HFFc6 (cell line): ENCODE data around the gene AGAP3. TPM values are rescaled to one million over a fixed set of nuclear protein-coding genes. Genes with fewer than 3 reads are reported as not detected.

ENCODE experiments used
- DNase-seq: peaks from one replicate; pipeline ENCODE4 v3.0.0-alpha.2; 2018
- H3K27ac Mint-ChIP-seq: 2 replicates; pipeline ENCODE4 v1.8.0; 2020; ENCODE audit warnings: mild to moderate bottlenecking, mixed read lengths
- H3K27me3 Mint-ChIP-seq: 2 replicates; pipeline ENCODE4 v1.8.0; 2021; ENCODE audit warnings: mild to moderate bottlenecking, moderate library complexity, mixed read lengths; ENCODE audit not compliant: insufficient read depth
- H3K36me3 Mint-ChIP-seq: 2 replicates; pipeline ENCODE4 v1.8.0; 2021; ENCODE audit warnings: low read depth, mixed read lengths
- H3K4me1 Mint-ChIP-seq: 2 replicates; pipeline ENCODE4 v1.8.0; 2020; ENCODE audit warnings: low read depth, mixed read lengths
- H3K4me3 Mint-ChIP-seq: 2 replicates; pipeline ENCODE4 v1.8.0; 2020; ENCODE audit warnings: mild to moderate bottlenecking, moderate library complexity, mixed read lengths
- H3K9me3 Mint-ChIP-seq: 2 replicates; pipeline ENCODE4 v1.8.0; 2020; ENCODE audit warnings: mild to moderate bottlenecking, mixed read lengths
- total RNA-seq, 6 experiments: library from RNA; stranded (reverse); fragmentation: NEBNext Ultra II Directional; extraction: Animal tissue kit (Norgen Biotek cat#: 25700); gene quantifications; 2 replicates in 1 of 6; 3 replicates in 5 of 6; pipeline ENCODE4 v1.2.3, GENCODE V29; 2021
- TF ChIP-seq, protein P1 (sequence below): fragments of 200-600 bp; sonication (generic); IDR thresholded peaks from 2 replicates; pipeline ENCODE4 v1.5.0; 2021; ENCODE audit warnings: antibody characterized with exemption, mild to moderate bottlenecking

Gene AGAP3
- total RNA-seq, 6 experiments from 2014 or later = 73.3 to 104 (median 82.2) TPM

DNA sequence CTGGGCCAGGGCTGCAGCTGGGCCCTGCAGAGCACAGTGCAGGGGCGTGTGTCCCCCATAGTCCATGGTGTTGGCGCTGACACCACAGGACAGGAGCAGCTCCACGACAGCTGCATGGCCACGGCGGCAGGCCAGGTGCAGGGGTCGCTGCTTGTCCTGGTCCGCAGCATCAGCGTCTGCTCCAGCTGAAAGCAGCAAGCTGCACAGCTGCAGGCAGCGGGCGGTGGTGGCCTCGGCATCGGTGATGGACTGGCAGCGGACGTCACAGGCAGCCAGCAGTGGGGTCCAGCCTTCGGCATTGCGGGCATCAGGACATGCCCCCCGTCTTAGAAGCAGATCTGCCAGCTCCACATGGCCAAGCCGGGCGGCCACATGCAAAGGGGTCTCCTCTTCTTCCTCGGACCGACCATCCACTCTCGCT lies 94.7 kb downstream of the AGAP3 start:
- DNase-seq = no peak
- H3K27me3 Mint-ChIP-seq = peaks cover 48% of the 10 kb centered on the region
- no peak overlapping the region for H3K4me3 Mint-ChIP-seq
- no peak overlapping the region for H3K27ac Mint-ChIP-seq
- no peaks in the 10 kb centered on the region for H3K9me3 Mint-ChIP-seq
- H3K4me1 Mint-ChIP-seq = no peaks in the 10 kb centered on the region
- H3K36me3 Mint-ChIP-seq = no peaks in the 10 kb centered on the region
- TF ChIP-seq, protein P1, sequence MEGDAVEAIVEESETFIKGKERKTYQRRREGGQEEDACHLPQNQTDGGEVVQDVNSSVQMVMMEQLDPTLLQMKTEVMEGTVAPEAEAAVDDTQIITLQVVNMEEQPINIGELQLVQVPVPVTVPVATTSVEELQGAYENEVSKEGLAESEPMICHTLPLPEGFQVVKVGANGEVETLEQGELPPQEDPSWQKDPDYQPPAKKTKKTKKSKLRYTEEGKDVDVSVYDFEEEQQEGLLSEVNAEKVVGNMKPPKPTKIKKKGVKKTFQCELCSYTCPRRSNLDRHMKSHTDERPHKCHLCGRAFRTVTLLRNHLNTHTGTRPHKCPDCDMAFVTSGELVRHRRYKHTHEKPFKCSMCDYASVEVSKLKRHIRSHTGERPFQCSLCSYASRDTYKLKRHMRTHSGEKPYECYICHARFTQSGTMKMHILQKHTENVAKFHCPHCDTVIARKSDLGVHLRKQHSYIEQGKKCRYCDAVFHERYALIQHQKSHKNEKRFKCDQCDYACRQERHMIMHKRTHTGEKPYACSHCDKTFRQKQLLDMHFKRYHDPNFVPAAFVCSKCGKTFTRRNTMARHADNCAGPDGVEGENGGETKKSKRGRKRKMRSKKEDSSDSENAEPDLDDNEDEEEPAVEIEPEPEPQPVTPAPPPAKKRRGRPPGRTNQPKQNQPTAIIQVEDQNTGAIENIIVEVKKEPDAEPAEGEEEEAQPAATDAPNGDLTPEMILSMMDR = no peak

DNA sequence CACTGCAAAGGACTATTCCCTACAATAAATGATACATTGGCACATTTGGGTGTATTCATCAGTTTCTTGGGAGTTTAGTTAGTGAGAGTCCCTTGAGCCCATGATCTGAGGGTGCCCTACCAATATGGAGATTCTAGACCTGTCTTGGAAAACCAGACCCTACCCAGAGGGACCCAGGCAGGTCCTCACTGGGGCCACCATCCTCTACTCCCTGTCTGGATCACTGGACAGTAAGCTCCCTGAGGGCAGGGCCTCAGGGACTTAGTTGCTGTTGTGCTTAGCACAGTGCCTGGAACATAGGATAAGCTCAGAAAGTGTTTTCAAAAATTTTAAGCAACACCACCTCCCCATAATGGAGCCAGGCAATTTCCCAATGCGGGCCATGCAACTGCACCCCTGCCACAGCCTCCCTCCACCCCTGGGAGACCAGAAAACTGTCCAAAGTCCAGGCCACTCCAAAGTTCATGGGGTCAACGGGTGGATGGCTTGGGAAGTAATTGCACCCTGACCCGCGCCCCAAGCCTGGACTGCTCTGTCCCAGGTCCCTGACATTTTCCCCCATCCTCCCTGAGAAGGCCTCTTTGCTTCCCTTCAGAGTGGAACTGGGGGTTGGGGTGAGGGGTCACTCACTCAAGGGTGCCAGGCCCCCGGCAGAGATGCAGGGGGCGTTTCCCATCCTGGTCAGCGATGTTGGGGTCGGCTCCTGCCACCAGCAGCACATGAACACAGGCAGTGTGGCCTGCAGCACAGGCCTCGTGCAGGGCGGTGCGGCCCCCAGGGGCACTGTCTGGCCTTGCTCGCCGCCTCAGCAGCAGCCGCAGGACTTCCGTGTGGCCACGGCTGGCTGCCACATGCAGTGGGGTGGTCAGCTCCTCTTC lies 99.7 kb downstream of the AGAP3 start:
- Mint-ChIP-seq H3K4me3 (no peak overlapping the region), H3K27me3 (peaks cover 67% of the 10 kb centered on the region), H3K36me3 (no peaks in the 10 kb centered on the region), H3K9me3 (no peaks in the 10 kb centered on the region), H3K27ac (no peak overlapping the region), H3K4me1 (no peaks in the 10 kb centered on the region)
- TF ChIP-seq, protein P1 = no peak
- no peak for DNase-seq

DNA sequence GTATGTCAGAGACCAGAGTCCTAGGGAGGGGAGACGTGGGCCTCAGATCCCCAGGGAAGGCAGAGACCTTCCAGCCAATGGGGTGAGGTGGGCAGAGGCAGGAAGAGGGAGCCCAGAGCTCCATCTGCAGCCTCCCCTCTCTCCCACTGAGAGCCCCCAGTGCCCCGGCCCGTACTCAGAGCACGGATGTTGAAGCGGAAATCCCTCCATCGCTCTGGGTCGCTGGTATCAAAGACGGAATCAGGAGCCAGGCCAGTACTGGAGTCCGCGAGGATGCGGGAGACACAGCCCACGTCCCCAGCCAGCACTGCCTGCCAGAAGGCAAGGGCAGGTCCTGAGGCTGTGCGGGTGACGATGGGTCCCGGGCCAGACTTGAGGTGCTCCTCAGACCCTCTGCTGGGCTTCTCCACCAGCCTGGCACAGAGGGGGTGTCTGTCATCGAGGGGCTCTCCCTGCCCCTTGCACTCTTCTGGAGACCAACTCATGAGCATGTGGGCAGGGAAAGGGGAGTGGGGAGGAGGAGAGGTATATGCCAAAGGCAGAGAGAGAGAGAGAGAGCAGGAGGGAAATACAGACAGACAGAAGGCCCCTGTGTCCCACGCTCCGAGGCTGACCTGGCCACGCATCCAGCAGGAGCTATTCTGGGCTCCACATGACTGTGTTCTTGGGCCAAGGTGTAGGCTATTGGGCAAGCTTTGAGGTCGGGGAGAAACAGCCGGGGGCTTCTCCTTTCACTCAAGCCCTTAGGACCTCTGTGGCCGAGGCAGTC lies 100.5 kb downstream of the AGAP3 start, which contains the start of gene ASB10:
TSS of gene ASB10 (minus strand) at position 611 of the 769 bp plus-strand sequence. CDS start at position 491, 120 bp downstream.
- Mint-ChIP-seq H3K9me3 (no peaks in the 10 kb centered on the region), H3K27me3 (peaks cover 73% of the 10 kb centered on the region), H3K4me1 (no peaks in the 10 kb centered on the region), H3K4me3 (no peak within 1 kb of the TSS), H3K27ac (no peak within 1 kb of the TSS), H3K36me3 (no peaks in the 10 kb centered on the region)
- no peak for DNase-seq
- TF ChIP-seq, protein P1 = no peak

DNA sequence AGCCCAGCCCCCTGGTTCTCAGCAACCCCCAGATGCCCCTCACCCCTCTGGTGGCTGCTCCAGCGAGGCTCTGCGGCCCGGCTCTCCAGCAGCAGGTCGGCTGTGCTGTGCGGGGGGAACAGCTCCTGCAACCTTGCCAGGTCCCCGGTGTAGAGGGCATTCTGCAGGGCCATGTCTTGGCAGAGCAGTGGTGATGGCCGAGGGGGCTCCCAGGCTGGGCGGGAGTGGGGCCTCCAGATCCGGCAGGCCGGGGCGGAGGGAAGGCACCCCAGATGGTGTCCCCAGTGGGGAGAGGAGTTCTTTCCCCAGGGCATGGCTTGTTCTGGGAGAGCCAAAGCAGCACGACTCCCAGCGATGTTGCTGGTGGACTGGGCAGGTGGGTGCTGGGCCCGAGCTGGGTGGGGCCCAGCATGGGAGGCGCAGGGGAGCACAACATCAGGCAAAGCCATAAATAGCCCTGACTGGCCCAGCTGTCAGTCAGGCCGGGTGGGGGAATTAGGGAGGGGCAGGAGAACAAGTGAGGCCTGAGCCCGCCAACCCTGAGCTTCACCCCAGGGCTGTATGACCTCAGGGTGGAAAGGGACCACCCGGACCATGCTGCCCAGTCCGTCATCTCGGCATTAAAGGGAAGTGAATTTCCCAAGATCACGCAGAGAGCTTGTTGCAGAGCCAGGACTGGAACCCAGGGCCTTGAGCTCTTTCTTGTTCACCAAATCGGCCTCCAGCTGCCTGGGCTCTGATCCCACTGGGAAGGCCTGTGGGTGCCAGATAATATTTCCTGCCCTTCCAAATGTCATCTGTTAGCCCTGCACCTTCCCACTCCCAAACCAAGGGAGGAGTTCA lies 101.4 kb downstream of the AGAP3 start:
- peaks cover 67% of the 10 kb centered on the region for H3K27me3 Mint-ChIP-seq
- H3K27ac Mint-ChIP-seq = no peak overlapping the region
- TF ChIP-seq, protein P1 = no peak
- no peak overlapping the region for H3K4me3 Mint-ChIP-seq
- no peaks in the 10 kb centered on the region for H3K36me3 Mint-ChIP-seq
- H3K4me1 Mint-ChIP-seq = no peaks in the 10 kb centered on the region
- no peak for DNase-seq
- no peaks in the 10 kb centered on the region for H3K9me3 Mint-ChIP-seq

DNA sequence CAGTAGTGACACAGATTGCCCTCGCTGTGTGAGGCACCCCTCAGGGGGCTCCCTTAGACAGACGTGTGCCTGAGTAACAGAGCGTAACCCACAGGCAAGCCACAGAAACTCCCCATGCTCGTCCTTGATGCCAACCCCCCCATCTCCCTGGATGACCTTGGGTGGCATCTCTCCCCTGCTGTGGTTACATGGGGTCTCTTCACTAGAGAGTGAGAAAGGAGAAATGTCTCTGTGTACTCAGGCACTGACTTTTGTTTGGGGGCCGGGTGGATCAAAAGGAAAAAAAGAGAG lies 101.9 kb downstream of the AGAP3 start:
- Mint-ChIP-seq H3K27me3 (peaks cover 67% of the 10 kb centered on the region), H3K9me3 (no peaks in the 10 kb centered on the region)
- no peak for DNase-seq

More for the DNA sequence above, 101.9 kb downstream of the AGAP3 start:
- Mint-ChIP-seq H3K4me1 (no peaks in the 10 kb centered on the region), H3K27ac (no peak overlapping the region), H3K36me3 (no peaks in the 10 kb centered on the region), H3K4me3 (no peak overlapping the region)
- TF ChIP-seq, protein P1 = no peak
